Parathyroid adenoma (tissue), 2 donors: ENCODE measurements around the gene EFNA3.

Source experiments
- H2AFZ ChIP-seq: fragments of 300-600 bp; sonication (generic); one replicate; pipeline ENCODE4 v1.7.0; 2017; ENCODE audit warnings: antibody characterized with exemption, mild to moderate bottlenecking
- H3K27ac ChIP-seq: fragments of 300-600 bp; sonication (generic); one replicate; pipeline ENCODE4 v1.7.0; 2017
- H3K27me3 ChIP-seq: fragments of 300-600 bp; sonication (generic); one replicate; pipeline ENCODE4 v1.7.0; 2017; ENCODE audit warnings: low read length; ENCODE audit not compliant: control insufficient read depth, insufficient read depth
- H3K36me3 ChIP-seq: fragments of 300-600 bp; sonication (generic); one replicate; pipeline ENCODE4 v1.7.0; 2017; ENCODE audit warnings: low read length; ENCODE audit not compliant: control insufficient read depth, insufficient read depth
- H3K4me1 ChIP-seq: fragments of 300-600 bp; sonication (generic); one replicate; pipeline ENCODE4 v1.7.0; 2017; ENCODE audit warnings: control low read depth
- H3K4me2 ChIP-seq: fragments of 300-600 bp; sonication (generic); one replicate; pipeline ENCODE4 v1.7.0; 2017; ENCODE audit warnings: low read length
- H3K4me3 ChIP-seq: fragments of 300-600 bp; sonication (generic); one replicate; pipeline ENCODE4 v1.7.0; 2017; ENCODE audit warnings: low read depth, low read length
- H3K79me2 ChIP-seq: fragments of 300-600 bp; sonication (generic); one replicate; pipeline ENCODE4 v1.7.0; 2017; ENCODE audit warnings: control low read depth
- H3K9ac ChIP-seq: fragments of 300-600 bp; sonication (generic); one replicate; pipeline ENCODE4 v1.7.0; 2017; ENCODE audit warnings: mild to moderate bottlenecking
- H3K9me3 ChIP-seq: fragments of 300-600 bp; sonication (generic); one replicate; pipeline ENCODE4 v1.7.0; 2017; ENCODE audit warnings: low read length; ENCODE audit not compliant: control insufficient read depth
- TF ChIP-seq, protein P1 (sequence below): fragments of 300-600 bp; sonication (generic); IDR thresholded peaks from one replicate; pipeline ENCODE4 v1.7.0; 2017; ENCODE audit warnings: antibody characterized with exemption, mild to moderate bottlenecking
- donor health status: primary hyperparathyroidism.

Gene EFNA3

DNA sequence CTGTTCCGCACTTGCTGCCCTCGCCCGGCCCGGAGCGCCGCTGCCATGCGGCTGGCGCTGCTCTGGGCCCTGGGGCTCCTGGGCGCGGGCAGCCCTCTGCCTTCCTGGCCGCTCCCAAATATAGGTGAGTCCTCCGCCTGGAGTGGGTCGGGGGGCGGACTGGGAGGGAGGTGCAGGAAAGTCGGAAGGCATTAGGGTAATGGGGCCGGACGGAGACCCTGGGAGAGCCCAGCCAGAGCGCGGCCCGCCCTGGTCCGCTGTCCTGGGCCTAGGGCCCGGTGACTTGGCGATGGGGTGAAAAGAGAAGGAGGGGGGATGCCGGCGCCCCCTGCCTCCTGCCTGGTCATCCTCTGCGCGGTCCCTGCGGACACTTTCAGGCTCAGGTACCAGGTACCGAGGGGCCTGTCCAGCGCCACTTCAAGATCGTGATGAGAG lies 27.3 kb upstream of the EFNA3 start:
- Histone ChIP-seq H2AFZ (peak overlapping the region; percentile 68), H3K4me2 (peak overlapping the region; percentile 97), H3K36me3 (no peaks in the 10 kb centered on the region), H3K9me3 (no peaks in the 10 kb centered on the region), H3K27me3 (no peaks in the 10 kb centered on the region), H3K4me1 (no peaks in the 10 kb centered on the region), H3K79me2 (no peaks in the 10 kb centered on the region), H3K27ac (peak overlapping the region; percentile 66), H3K9ac (peak overlapping the region; percentile 21), H3K4me3 (peak overlapping the region; percentile 82)
- TF ChIP-seq, protein P1, sequence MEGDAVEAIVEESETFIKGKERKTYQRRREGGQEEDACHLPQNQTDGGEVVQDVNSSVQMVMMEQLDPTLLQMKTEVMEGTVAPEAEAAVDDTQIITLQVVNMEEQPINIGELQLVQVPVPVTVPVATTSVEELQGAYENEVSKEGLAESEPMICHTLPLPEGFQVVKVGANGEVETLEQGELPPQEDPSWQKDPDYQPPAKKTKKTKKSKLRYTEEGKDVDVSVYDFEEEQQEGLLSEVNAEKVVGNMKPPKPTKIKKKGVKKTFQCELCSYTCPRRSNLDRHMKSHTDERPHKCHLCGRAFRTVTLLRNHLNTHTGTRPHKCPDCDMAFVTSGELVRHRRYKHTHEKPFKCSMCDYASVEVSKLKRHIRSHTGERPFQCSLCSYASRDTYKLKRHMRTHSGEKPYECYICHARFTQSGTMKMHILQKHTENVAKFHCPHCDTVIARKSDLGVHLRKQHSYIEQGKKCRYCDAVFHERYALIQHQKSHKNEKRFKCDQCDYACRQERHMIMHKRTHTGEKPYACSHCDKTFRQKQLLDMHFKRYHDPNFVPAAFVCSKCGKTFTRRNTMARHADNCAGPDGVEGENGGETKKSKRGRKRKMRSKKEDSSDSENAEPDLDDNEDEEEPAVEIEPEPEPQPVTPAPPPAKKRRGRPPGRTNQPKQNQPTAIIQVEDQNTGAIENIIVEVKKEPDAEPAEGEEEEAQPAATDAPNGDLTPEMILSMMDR: no peak

DNA sequence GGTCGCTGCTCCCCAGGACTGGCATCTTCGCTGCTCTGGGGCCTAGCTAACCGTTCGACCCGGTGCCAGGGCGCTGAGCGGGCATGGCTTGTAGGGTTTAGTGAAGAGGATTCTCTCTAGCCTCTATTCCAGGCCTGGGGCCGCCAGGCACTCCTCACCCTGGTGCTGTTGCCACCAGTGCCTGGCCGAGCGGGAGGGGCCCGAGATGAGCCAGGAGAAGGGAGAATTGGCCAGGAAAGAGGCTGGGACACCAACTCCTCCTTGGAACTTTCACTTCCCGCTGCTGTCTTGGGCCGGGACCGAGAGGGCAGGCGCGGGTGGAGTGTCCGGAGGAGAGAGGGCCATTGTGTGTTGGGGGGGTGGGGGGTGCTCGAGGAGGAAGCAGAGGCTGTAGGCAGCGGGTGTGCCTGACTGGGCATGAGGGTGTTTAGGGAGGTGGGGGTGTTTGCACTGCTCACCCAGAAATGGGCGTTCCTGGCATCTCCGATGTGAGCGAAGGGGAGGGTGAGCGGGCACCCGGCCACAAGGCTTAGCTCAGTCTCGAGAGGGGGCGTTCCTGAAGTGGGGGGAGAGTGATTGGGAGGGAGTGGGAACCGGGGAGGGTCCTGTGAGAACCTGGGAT lies 26.7 kb upstream of the EFNA3 start:
- Histone ChIP-seq H3K36me3 (no peaks in the 10 kb centered on the region), H3K27me3 (no peaks in the 10 kb centered on the region), H3K4me1 (no peaks in the 10 kb centered on the region), H3K4me2 (peak overlapping the region; percentile 97), H3K79me2 (no peaks in the 10 kb centered on the region), H3K9ac (peak overlapping the region; percentile 19), H2AFZ (peak overlapping the region; percentile 68), H3K4me3 (peak overlapping the region; percentile 82), H3K27ac (peak overlapping the region; percentile 66), H3K9me3 (no peaks in the 10 kb centered on the region)
- TF ChIP-seq, protein P1: no peak

DNA sequence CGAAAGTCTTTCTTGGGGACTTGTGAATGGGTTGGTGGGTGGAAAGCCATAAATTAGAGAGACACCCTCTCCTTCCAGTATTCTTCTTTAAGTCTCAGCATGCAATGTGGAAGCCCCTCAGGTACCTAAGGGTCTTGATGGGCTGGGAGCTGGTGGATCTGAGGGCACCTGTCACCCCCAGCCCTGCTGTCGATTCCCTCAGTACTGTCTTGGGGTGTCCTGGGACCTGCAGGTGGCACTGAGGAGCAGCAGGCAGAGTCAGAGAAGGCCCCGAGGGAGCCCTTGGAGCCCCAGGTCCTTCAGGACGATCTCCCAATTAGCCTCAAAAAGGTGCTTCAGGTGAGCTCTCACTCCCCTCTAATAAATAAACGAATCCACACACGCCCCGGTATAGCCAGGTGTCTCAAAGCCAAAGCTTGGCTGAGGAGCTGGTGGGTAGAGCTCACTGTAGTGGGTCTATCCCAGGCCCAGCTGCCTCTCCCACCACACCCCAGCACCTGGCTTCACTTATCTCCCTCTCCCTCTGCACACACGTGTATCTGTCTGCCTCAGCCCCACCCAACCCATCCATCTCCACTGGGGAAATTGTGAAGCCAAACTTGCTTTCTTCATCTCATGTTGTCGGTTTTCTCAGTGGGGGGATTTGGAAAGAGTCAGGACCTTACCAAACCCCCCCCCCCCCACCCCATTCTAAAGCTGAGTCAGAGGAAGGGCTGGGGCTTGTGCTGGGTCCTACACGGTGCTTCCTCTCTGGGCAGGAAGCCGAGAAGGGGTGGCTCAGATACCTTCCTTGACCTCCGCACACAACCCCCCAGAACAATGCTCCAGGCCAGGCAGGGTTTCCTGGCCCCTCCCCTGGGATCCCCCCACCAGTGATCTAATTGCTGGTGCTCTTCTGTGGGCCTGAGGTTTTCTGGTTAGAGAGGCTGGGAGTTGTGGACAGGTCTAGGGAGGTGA lies 25.9 kb upstream of the EFNA3 start:
- Histone ChIP-seq H3K4me2 (peak overlapping the region; percentile 97), H3K79me2 (no peaks in the 10 kb centered on the region), H3K9ac (no peak overlapping the region), H3K9me3 (no peaks in the 10 kb centered on the region), H2AFZ (no peak overlapping the region), H3K4me3 (peak overlapping the region; percentile 82), H3K27ac (peak overlapping the region; percentile 64), H3K4me1 (no peaks in the 10 kb centered on the region), H3K36me3 (no peaks in the 10 kb centered on the region), H3K27me3 (no peaks in the 10 kb centered on the region)
- TF ChIP-seq, protein P1: no peak

DNA sequence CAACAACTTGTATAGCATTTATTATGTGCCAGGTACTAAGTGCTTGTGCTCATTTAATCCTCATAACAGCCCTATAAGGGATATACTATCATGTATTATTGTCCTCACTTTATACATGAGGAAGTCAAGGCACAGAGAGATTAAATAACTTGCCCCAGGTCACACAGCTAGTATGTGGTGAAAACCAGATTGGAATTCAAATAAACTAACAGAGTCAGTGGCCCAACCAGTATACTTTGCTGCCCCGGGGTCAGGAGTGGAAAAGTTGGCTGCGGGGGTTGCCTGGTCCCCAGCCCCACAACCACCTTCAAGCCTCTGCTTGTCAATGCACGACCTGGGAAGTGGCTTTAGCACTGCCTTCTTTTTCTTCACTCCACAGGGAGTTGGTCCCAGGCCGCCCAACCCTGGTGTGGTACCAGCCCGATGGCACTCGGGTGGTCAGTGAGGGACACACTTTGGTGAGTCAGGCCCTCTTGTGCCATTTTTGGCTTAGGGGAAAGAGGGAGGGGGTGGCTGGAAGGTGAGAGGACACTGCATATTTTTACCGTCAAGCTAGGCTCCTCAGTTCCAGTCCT lies 25.0 kb upstream of the EFNA3 start:
- Histone ChIP-seq H3K4me1 (no peaks in the 10 kb centered on the region), H3K79me2 (no peaks in the 10 kb centered on the region), H3K27ac (no peak overlapping the region), H3K36me3 (no peaks in the 10 kb centered on the region), H3K27me3 (no peaks in the 10 kb centered on the region), H3K4me3 (no peak overlapping the region), H3K9me3 (no peaks in the 10 kb centered on the region), H3K9ac (no peak overlapping the region), H3K4me2 (no peak overlapping the region), H2AFZ (no peak overlapping the region)
- TF ChIP-seq, protein P1: no peak
